HG03108 (cell line): Measurements from ENCODE around the gene CCKAR.

Experiments used
- ATAC-seq: cut with Tn5 transposase; IDR thresholded peaks from one replicate; pipeline ENCODE4 v1.9.1; 2021; ENCODE audit warnings: moderate library complexity; ENCODE audit not compliant: unreplicated experiment

CCKAR gene

DNA sequence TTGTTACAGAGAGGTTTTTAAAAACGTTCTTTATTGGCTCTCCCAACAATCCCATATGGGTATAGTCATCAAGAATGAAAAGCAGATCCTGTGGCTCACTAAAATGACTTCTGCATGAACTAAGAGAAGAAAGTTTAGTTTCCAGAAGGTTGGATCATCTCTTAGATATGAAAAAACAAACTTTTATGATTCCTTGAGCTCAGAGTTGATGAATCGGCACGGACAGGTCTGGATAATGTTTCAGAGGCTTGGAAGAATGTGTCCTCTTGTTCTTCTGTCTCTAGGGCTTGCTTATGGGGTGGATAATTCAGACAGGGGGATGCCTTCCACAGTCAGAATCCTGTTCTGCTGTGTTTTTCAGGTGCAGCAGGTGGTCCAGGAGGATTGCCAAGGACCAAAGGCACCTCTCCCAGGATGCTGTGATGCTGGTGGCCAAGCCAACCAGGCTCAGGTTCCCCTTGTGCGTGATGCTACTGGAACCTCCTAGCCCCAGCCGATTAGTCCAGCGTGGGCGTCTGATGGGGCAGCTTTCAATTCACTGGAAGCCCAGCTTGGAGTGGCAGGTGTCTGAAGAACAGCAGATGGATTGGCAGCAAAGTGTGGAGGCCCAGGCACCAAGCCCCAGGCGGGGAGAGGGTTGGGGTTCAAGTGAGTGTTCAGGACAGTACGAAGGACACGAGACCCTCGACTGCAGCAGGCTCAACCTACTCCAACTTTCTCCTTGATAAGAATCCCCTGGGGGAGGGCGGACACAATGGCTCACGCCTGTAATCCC lies 30.3 kb downstream of the CCKAR start:
- ATAC-seq, result no peak

DNA sequence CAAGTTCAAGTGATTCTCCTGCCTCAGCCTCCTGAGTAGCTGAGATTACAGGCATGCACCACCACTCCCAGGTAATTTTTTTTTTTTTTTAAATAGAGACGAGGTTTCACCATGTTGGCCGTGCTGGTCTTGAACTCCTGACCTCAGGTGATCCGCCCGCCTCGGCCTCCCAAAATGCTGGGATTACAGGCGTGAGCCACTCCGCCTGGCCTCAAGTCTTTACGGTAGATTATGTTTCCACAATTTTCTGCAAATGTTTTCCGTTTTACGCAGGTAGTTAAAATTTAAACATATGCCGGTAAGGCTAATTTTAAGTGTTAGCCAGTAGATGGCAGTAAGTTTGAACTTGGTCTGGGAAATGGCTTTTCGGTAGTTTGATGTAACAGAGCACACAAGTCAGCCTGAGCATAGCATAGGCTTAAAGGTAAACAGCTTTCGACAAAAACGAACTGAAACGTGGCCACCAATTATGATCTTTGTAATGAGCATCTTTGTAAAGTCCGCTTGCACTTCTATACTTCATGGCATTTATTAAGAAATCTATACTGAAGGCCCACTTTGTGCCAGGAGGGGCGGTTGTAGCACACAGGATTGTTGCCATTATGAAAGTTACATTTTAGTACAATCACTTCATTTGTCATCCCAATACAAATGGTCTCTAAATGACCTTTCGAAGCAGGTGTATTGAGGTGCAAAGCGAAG lies 31.1 kb downstream of the CCKAR start:
- no peak for ATAC-seq

- no peak for ATAC-seq
Measured at GRCh38 chr4:26458157-26458561, 32.1 kb downstream of the CCKAR start.

DNA sequence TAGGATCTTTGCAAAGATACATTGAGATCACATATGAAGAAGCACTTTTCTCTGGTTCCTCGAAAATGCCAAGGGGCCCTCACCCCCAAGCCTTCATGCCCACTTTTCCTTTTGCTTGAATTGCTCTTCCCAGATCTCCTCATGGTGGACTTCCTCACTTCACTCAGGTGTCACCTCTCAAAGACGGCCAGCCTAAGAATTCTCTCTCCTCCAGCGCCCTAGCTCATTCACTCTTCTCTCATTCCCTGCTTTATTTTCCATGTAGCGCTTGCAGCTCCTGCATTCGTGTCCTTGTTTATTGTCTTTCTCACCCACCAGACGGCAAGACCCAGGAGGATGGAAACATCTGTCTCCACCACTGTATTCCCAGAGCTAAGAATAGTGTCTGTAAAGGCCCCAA lies 32.9 kb downstream of the CCKAR start:
- no peak for ATAC-seq

- ATAC-seq, result no peak
Measured at GRCh38 chr4:26455571-26455970, 34.7 kb downstream of the CCKAR start.

DNA sequence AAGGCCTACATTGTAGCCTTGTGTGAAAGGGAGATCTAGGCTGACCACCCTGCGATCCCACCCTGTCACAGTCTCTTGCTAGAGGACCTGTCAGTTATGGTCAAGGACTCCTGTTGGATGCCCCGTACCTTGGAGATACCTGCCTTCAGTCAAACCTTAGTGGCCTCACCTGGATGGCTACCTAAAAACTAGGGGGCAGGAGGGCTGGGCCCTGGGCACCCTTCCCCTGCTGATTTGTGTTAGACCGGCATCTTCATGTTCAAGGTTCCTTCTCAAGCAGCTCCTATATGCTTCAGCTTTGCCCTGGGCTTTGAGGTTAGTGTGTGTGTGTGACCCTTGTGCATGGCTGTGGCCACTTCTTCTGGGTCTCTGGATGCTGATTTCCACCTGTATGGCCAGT lies 35.3 kb downstream of the CCKAR start:
- no peak for ATAC-seq

GRCh38 chr4:26452565-26453531 lies 37.4 kb downstream of the CCKAR start:
- ATAC-seq, result no peak

GRCh38 chr4:26451597-26451996 lies 38.7 kb downstream of the CCKAR start:
- no peak for ATAC-seq

- no peak for ATAC-seq
Measured at GRCh38 chr4:26450418-26450817, 39.9 kb downstream of the CCKAR start.

GRCh38 chr4:26447378-26447777 lies 42.9 kb downstream of the CCKAR start:
- no peak for ATAC-seq

- ATAC-seq, result no peak
Measured at GRCh38 chr4:26441771-26442170, 48.5 kb downstream of the CCKAR start.

DNA sequence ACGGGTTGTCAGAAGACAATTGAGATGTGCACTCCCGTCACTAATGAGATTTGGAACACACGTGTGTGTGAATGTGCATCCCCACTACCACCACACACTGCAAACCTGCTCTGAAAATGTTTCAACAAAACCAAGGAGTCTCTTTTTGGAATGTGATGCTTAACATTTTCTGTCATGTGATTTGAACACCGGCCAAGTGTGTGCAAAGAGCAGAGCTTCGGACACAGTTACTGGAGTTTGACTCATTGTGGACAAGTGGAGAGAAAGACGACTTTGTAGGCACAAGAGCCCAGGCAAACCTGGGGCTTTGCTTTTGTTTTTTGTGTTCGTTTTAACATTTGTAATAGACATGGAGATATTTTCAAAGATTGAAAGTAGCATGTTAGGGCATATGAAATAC lies 49.2 kb downstream of the CCKAR start:
- no peak for ATAC-seq

- no peak for ATAC-seq
Measured at GRCh38 chr4:26434030-26434639, 56.1 kb downstream of the CCKAR start.

DNA sequence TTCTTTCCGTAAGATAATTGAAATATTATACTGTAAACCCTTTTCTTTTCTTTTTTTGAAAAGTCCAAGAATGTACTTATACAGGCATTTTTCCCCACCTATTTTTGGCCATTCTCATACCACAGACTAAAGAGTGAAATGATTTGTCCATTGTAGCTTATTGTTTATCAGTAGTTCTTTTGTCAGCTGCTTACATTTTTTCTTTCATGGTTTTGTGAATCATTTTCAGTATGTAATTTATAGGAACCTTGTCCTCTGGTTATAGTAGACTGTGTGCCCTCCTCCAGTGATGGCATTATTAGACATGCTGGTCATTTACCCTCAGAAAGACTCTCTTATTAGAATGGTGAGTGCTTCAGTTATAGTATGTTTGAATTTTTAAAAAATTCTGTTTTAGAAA lies 56.7 kb downstream of the CCKAR start:
- ATAC-seq, result no peak

- no peak for ATAC-seq
Measured at GRCh38 chr4:26432419-26432818, 57.9 kb downstream of the CCKAR start.

- ATAC-seq, result no peak
Measured at GRCh38 chr4:26431461-26432180, 58.7 kb downstream of the CCKAR start.
